SK-N-SH treated with all-trans-retinoic acid at 6 μM for 48 hours (cell line): Measurements from ENCODE around the gene RMND5A.

Experiments
- ATAC-seq: fragments of 200-7000 bp; cut with Tn5 transposase; 3 replicates; pipeline ENCODE4 v1.9.1; 2020; ENCODE audit warnings: mild to moderate bottlenecking, moderate library complexity
- ARNTL ChIP-seq: fragments of 450-650 bp; formaldehyde crosslinking; IDR thresholded peaks from 2 replicates; pipeline ENCODE4 v1.5.0; 2020; ENCODE audit warnings: low read depth, mild to moderate bottlenecking, moderate library complexity, borderline replicate concordance
- BACH2 ChIP-seq: fragments of 250-450 bp; sonication (Bioruptor Pico); IDR thresholded peaks from 2 replicates; pipeline ENCODE4 v1.9.0; 2021; ENCODE audit warnings: mild to moderate bottlenecking, borderline replicate concordance
- CSDC2 ChIP-seq: fragments of 250-450 bp; sonication (Bioruptor Pico); IDR thresholded peaks from 2 replicates; pipeline ENCODE4 v1.5.0; 2020; ENCODE audit warnings: mild to moderate bottlenecking, moderate library complexity
- ESRRG ChIP-seq: fragments of 250-450 bp; sonication (Bioruptor Pico); IDR thresholded peaks from 2 replicates; pipeline ENCODE4 v1.6.1; 2021; ENCODE audit warnings: mild to moderate bottlenecking
- GLIS3 ChIP-seq: fragments of 250-450 bp; sonication (Bioruptor Pico); IDR thresholded peaks from 2 replicates; pipeline ENCODE4 v1.5.0; 2020; ENCODE audit warnings: mild to moderate bottlenecking, moderate library complexity
- ISL1 ChIP-seq: fragments of 250-450 bp; sonication (Bioruptor Pico); IDR thresholded peaks from 2 replicates; pipeline ENCODE4 v2.1.2; 2022; ENCODE audit warnings: mild to moderate bottlenecking, moderate library complexity
- OSR1 ChIP-seq: fragments of 250-450 bp; sonication (Bioruptor Pico); IDR thresholded peaks from 2 replicates; pipeline ENCODE4 v1.8.0; 2022; ENCODE audit warnings: moderate library complexity, mild to moderate bottlenecking, inconsistent platforms
- PPARA ChIP-seq: fragments of 250-450 bp; sonication (Bioruptor Pico); IDR thresholded peaks from 2 replicates; pipeline ENCODE4 v1.5.0; 2020; ENCODE audit warnings: mild to moderate bottlenecking, borderline replicate concordance
- RARB ChIP-seq: fragments of 250-450 bp; sonication (Bioruptor Pico); IDR thresholded peaks from 2 replicates; pipeline ENCODE4 v1.8.0; 2021; ENCODE audit warnings: mild to moderate bottlenecking, moderate library complexity
- SNAI2 ChIP-seq: fragments of 250-450 bp; sonication (Bioruptor Pico); IDR thresholded peaks from 2 replicates; pipeline ENCODE4 v1.5.0; 2020; ENCODE audit warnings: mild to moderate bottlenecking, moderate library complexity
- TCF4 ChIP-seq: fragments of 250-450 bp; sonication (Bioruptor Pico); IDR thresholded peaks from 2 replicates; pipeline ENCODE4 v1.8.0; 2021; ENCODE audit warnings: mild to moderate bottlenecking, moderate library complexity, borderline replicate concordance
- ZC3H10 ChIP-seq: fragments of 250-450 bp; sonication (Bioruptor Pico); IDR thresholded peaks from 2 replicates; pipeline ENCODE4 v1.5.1; 2021; ENCODE audit warnings: mild to moderate bottlenecking, moderate library complexity
- ZFP3 ChIP-seq: fragments of 250-450 bp; sonication (Bioruptor Pico); IDR thresholded peaks from 2 replicates; pipeline ENCODE4 v1.5.0; 2020; ENCODE audit warnings: mild to moderate bottlenecking, moderate library complexity
- ZFP30 ChIP-seq: fragments of 450-650 bp; formaldehyde crosslinking; IDR thresholded peaks from 2 replicates; pipeline ENCODE4 v1.5.0; 2022; ENCODE audit warnings: mild to moderate bottlenecking, moderate library complexity
- ZNF565 ChIP-seq: fragments of 450-650 bp; formaldehyde crosslinking; conservative IDR thresholded peaks from 2 replicates; pipeline ENCODE4 v1.5.0; 2020; ENCODE audit warnings: low read depth, mild to moderate bottlenecking, moderate library complexity
- ZNF70 ChIP-seq: fragments of 450-650 bp; formaldehyde crosslinking; IDR thresholded peaks from 2 replicates; pipeline ENCODE4 v1.5.0; 2020; ENCODE audit warnings: mild to moderate bottlenecking, moderate library complexity
- ZNF8 ChIP-seq: fragments of 450-650 bp; formaldehyde crosslinking; IDR thresholded peaks from 2 replicates; pipeline ENCODE4 v1.5.0; 2020; ENCODE audit warnings: mild to moderate bottlenecking, moderate library complexity
- TF ChIP-seq, protein P1 (sequence below): fragments of 250-450 bp; sonication (Bioruptor Pico); IDR thresholded peaks from 2 replicates; pipeline ENCODE4 v1.5.1; 2021; ENCODE audit warnings: mild to moderate bottlenecking, moderate library complexity
- TF ChIP-seq, protein P2 (sequence below): fragments of 250-450 bp; sonication (Bioruptor Pico); IDR thresholded peaks from 2 replicates; pipeline ENCODE4 v1.5.1; 2020; ENCODE audit warnings: low read depth, mild to moderate bottlenecking, moderate library complexity
- TF ChIP-seq, protein P3 (sequence below): fragments of 250-450 bp; sonication (Bioruptor Pico); IDR thresholded peaks from 2 replicates; pipeline ENCODE4 v1.8.0; 2020; ENCODE audit warnings: mild to moderate bottlenecking, moderate library complexity, borderline replicate concordance
- TF ChIP-seq, protein P4 (sequence below): fragments of 250-450 bp; sonication (Bioruptor Pico); IDR thresholded peaks from 2 replicates; pipeline ENCODE4 v1.5.0; 2020; ENCODE audit warnings: mild to moderate bottlenecking, moderate library complexity

The RMND5A gene

DNA sequence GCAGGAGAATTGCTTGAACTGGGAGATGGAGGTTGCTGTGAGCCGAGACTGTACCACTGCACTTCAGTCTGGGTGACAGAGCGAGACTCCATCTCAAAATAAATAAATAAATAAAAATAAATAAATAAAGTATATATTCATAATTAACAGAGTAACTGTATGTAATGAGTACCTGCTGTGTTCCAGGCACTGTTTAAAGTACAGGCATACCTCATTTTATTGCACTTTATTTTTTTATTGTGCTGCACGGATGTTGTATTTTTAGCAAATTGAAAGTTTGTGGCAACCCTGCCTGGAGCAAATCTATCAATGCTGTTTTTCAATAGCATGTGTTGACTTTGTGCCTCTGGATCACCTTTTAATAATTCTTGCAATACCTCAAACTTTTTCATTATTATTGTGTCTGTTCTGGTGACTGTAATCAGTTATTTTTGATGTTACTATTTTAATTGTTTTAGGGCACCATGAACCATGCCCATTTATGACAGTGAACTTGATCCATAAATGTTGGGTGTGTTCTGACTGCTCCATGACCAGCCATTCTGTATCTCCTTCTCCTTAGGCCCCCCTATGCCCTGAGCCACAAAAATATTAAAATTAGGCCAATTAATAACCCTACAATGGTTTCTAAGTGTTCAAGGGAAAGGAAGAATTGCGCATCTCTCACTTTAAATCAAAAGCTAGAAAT, 98.2 kb downstream of the RMND5A start:
- TF ChIP-seq ZNF70 (no peak), TCF4 (CRISPR knock-in tag) (no peak), ISL1 (CRISPR knock-in tag) (no peak), RARB (CRISPR knock-in tag) (no peak)
- ATAC-seq: no peak

DNA sequence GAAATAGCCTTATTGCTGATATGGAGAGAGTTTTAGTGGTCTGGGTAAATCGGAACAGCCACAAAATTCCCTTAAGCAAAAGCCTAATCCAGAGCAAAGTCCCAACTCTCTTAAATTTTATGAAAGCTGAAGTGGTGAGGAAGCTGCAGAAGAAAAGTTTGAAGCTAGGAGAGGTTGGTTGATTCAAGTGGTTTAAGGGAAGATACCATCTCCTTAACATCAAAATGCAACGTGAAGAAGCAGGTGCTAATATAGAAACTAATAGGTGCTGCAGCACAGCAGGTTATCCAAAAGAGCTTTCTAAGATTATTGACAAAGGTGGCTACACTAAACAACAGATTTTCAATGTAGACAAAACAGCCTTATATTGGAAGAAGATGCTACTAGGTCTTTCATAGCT, 98.9 kb downstream of the RMND5A start:
- no peak for ATAC-seq
- TF ChIP-seq BACH2 (CRISPR knock-in tag) (no peak), ZNF70 (no peak), ESRRG (no peak), ZC3H10 (CRISPR knock-in tag) (no peak), PPARA (no peak), ZFP30 (CRISPR knock-in tag) (no peak), ARNTL (CRISPR knock-in tag) (no peak), SNAI2 (CRISPR knock-in tag) (no peak), CSDC2 (CRISPR knock-in tag) (no peak), ZNF8 (CRISPR knock-in tag) (no peak), ISL1 (CRISPR knock-in tag) (no peak), RARB (CRISPR knock-in tag) (no peak), ZFP3 (CRISPR knock-in tag) (no peak), GLIS3 (CRISPR knock-in tag) (no peak), ZNF565 (CRISPR knock-in tag) (no peak), OSR1 (CRISPR knock-in tag) (no peak)
- TF ChIP-seq, protein P1, sequence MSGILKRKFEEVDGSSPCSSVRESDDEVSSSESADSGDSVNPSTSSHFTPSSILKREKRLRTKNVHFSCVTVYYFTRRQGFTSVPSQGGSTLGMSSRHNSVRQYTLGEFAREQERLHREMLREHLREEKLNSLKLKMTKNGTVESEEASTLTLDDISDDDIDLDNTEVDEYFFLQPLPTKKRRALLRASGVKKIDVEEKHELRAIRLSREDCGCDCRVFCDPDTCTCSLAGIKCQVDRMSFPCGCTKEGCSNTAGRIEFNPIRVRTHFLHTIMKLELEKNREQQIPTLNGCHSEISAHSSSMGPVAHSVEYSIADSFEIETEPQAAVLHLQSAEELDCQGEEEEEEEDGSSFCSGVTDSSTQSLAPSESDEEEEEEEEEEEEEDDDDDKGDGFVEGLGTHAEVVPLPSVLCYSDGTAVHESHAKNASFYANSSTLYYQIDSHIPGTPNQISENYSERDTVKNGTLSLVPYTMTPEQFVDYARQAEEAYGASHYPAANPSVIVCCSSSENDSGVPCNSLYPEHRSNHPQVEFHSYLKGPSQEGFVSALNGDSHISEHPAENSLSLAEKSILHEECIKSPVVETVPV (CRISPR knock-in tag): no peak
- TF ChIP-seq, protein P2, sequence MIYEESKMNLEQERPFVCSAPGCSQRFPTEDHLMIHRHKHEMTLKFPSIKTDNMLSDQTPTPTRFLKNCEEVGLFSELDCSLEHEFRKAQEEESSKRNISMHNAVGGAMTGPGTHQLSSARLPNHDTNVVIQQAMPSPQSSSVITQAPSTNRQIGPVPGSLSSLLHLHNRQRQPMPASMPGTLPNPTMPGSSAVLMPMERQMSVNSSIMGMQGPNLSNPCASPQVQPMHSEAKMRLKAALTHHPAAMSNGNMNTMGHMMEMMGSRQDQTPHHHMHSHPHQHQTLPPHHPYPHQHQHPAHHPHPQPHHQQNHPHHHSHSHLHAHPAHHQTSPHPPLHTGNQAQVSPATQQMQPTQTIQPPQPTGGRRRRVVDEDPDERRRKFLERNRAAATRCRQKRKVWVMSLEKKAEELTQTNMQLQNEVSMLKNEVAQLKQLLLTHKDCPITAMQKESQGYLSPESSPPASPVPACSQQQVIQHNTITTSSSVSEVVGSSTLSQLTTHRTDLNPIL (CRISPR knock-in tag): no peak
- TF ChIP-seq, protein P3, sequence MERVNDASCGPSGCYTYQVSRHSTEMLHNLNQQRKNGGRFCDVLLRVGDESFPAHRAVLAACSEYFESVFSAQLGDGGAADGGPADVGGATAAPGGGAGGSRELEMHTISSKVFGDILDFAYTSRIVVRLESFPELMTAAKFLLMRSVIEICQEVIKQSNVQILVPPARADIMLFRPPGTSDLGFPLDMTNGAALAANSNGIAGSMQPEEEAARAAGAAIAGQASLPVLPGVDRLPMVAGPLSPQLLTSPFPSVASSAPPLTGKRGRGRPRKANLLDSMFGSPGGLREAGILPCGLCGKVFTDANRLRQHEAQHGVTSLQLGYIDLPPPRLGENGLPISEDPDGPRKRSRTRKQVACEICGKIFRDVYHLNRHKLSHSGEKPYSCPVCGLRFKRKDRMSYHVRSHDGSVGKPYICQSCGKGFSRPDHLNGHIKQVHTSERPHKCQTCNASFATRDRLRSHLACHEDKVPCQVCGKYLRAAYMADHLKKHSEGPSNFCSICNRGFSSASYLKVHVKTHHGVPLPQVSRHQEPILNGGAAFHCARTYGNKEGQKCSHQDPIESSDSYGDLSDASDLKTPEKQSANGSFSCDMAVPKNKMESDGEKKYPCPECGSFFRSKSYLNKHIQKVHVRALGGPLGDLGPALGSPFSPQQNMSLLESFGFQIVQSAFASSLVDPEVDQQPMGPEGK: no peak
- TF ChIP-seq, protein P4, sequence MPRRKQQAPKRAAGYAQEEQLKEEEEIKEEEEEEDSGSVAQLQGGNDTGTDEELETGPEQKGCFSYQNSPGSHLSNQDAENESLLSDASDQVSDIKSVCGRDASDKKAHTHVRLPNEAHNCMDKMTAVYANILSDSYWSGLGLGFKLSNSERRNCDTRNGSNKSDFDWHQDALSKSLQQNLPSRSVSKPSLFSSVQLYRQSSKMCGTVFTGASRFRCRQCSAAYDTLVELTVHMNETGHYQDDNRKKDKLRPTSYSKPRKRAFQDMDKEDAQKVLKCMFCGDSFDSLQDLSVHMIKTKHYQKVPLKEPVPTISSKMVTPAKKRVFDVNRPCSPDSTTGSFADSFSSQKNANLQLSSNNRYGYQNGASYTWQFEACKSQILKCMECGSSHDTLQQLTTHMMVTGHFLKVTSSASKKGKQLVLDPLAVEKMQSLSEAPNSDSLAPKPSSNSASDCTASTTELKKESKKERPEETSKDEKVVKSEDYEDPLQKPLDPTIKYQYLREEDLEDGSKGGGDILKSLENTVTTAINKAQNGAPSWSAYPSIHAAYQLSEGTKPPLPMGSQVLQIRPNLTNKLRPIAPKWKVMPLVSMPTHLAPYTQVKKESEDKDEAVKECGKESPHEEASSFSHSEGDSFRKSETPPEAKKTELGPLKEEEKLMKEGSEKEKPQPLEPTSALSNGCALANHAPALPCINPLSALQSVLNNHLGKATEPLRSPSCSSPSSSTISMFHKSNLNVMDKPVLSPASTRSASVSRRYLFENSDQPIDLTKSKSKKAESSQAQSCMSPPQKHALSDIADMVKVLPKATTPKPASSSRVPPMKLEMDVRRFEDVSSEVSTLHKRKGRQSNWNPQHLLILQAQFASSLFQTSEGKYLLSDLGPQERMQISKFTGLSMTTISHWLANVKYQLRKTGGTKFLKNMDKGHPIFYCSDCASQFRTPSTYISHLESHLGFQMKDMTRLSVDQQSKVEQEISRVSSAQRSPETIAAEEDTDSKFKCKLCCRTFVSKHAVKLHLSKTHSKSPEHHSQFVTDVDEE (CRISPR knock-in tag): no peak

DNA sequence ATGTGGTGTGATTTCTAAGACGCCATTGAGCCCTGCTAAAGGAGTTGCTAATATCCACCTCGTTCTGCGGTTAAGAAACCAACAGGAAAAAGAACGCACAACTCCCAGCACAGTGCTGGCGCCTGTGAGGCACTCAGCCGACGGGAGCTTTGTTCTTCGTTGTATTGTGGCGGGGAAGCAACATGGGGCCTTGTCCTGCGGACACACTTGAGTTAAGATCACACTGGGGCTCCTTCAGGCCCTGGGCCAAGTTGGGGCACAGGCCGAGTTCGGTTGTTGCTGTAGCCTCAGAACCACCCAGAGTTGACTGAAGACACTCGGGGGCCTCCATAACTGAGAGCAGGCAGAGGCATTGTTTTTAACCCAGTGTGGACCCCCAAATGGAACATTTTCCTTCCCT, 101.2 kb downstream of the RMND5A start:
- no peak for ATAC-seq
- TF ChIP-seq CSDC2 (CRISPR knock-in tag) (no peak), OSR1 (CRISPR knock-in tag) (no peak), BACH2 (CRISPR knock-in tag) (no peak), ISL1 (CRISPR knock-in tag) (no peak), ZFP30 (CRISPR knock-in tag) (no peak)
- TF ChIP-seq, protein P2 (CRISPR knock-in tag): no peak
